Neural crest cell (in vitro differentiated cells): ENCODE results near the gene SF1. TPM values are rescaled to one million over a fixed set of nuclear protein-coding genes. Genes with fewer than 3 reads are reported as not detected.

Experiments
- DNase-seq: peaks from one replicate; pipeline ENCODE4 v3.0.0; 2021; ENCODE audit warnings: low read depth, mixed read lengths, low spot score
- H3K27ac Mint-ChIP-seq: one replicate; pipeline ENCODE4 v1.8.0; 2021; ENCODE audit warnings: mild to moderate bottlenecking, mixed read lengths; ENCODE audit not compliant: unreplicated experiment
- H3K27me3 Mint-ChIP-seq: 2 replicates; pipeline ENCODE4 v1.8.0; 2021; ENCODE audit warnings: low read depth, mild to moderate bottlenecking, mixed read lengths
- H3K36me3 Mint-ChIP-seq: 2 replicates; pipeline ENCODE4 v1.8.0; 2021; ENCODE audit warnings: low read depth, mild to moderate bottlenecking, mixed read lengths
- H3K4me1 Mint-ChIP-seq: 2 replicates; pipeline ENCODE4 v1.8.0; 2021; ENCODE audit warnings: mixed read lengths
- H3K4me3 Mint-ChIP-seq: one replicate; pipeline ENCODE4 v1.8.0; 2021; ENCODE audit warnings: mild to moderate bottlenecking, mixed read lengths
- H3K9me3 Mint-ChIP-seq: 2 replicates; pipeline ENCODE4 v1.8.0; 2021; ENCODE audit warnings: mixed read lengths
- total RNA-seq: library from RNA; stranded (reverse); gene quantifications from 2 replicates; pipeline ENCODE4 v1.2.1, GENCODE V29; 2021
- TF ChIP-seq, protein P1 (sequence below): fragments of 200-600 bp; sonication (generic); conservative IDR thresholded peaks from 2 replicates; pipeline ENCODE4 v1.5.0; 2021; ENCODE audit warnings: antibody characterized with exemption, mild to moderate bottlenecking

Gene SF1
- total RNA-seq, 1 donor from 2014 or later: 592 TPM

- H3K4me3 Mint-ChIP-seq: peak overlapping the region; percentile 98
- H3K4me1 Mint-ChIP-seq: peaks cover 52% of the 10 kb centered on the region
- H3K36me3 Mint-ChIP-seq: peaks cover 37% of the 10 kb centered on the region
- no peaks in the 10 kb centered on the region for H3K9me3 Mint-ChIP-seq
- peak; percentile 69 for DNase-seq
- peaks cover 5% of the 10 kb centered on the region for H3K27me3 Mint-ChIP-seq
- TF ChIP-seq, protein P1, sequence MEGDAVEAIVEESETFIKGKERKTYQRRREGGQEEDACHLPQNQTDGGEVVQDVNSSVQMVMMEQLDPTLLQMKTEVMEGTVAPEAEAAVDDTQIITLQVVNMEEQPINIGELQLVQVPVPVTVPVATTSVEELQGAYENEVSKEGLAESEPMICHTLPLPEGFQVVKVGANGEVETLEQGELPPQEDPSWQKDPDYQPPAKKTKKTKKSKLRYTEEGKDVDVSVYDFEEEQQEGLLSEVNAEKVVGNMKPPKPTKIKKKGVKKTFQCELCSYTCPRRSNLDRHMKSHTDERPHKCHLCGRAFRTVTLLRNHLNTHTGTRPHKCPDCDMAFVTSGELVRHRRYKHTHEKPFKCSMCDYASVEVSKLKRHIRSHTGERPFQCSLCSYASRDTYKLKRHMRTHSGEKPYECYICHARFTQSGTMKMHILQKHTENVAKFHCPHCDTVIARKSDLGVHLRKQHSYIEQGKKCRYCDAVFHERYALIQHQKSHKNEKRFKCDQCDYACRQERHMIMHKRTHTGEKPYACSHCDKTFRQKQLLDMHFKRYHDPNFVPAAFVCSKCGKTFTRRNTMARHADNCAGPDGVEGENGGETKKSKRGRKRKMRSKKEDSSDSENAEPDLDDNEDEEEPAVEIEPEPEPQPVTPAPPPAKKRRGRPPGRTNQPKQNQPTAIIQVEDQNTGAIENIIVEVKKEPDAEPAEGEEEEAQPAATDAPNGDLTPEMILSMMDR: no peak
- peak overlapping the region; percentile 79 for H3K27ac Mint-ChIP-seq
Observed at GRCh38 chr11:64777449-64778222, 706 bp downstream of the SF1 start.

DNA sequence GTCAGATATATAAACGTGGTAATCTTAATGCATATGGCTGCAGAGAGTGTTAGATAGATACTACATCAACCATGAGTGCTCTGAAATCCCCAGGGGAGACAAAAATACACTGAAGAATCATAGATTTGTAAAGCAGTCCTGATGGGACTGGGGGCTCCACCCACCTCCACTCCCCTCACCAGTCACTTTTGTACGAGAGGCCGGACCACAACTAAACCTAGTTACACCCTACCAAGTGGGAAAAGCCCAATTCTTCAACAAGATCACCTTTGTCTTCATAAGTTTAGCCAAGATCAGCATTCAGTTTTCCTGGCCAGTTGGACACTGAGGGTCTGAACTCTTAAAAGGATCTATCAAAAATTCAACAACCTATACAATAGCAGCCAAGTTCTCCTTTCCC, 1.5 kb downstream of the SF1 start:
- H3K4me3 Mint-ChIP-seq: peak overlapping the region; percentile 98
- H3K36me3 Mint-ChIP-seq: peaks cover 38% of the 10 kb centered on the region
- H3K9me3 Mint-ChIP-seq: no peaks in the 10 kb centered on the region
- peaks cover 5% of the 10 kb centered on the region for H3K27me3 Mint-ChIP-seq
- DNase-seq: no peak
- H3K4me1 Mint-ChIP-seq: peaks cover 58% of the 10 kb centered on the region
- TF ChIP-seq, protein P1: no peak
- peak overlapping the region; percentile 79 for H3K27ac Mint-ChIP-seq

DNA sequence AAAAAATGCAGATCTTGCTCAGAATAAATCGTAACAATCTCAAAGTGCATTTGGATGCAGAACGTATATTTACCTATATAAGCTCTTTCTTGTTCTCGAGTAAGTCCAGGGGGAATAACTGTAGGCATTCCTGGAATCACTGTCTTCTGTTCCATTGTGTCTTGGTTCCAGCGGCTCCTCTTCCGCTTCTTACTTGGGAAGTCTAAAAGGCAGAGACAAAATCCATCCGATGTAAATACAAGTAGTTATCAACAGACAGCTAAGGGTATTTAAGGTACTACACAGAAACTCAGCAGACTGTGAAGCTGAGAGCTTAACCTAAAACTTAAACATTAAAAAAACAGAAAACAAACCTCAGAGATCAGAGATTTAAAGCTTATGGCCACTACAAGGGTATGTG, 1.9 kb downstream of the SF1 start:
- peaks cover 41% of the 10 kb centered on the region for H3K36me3 Mint-ChIP-seq

DNA sequence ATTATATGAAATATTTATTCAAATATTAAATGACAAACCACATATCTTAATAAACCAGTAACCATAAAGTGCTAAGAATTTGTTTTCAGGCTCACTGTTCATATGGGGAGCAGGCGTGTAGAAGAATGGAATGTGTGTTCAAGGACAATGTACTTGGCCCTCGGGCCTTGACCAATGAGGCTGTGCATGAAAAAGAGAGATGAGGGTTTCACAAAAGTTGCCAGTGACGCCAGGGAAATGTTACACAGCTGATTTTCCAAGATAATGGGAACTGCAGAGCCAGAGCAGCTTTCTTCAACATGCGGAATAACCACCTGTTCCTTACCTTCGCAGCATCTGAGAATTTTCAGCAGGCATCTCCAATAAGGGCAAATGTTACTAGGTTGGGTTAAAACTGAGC, 4.2 kb downstream of the SF1 start:
- H3K4me1 Mint-ChIP-seq: peaks cover 63% of the 10 kb centered on the region
- no peak overlapping the region for H3K27ac Mint-ChIP-seq
- H3K36me3 Mint-ChIP-seq: peaks cover 57% of the 10 kb centered on the region
- peak overlapping the region; percentile 98 for H3K4me3 Mint-ChIP-seq
- H3K27me3 Mint-ChIP-seq: peaks cover 5% of the 10 kb centered on the region
- H3K9me3 Mint-ChIP-seq: no peaks in the 10 kb centered on the region
- no peak for DNase-seq
- TF ChIP-seq, protein P1: no peak

More for the DNA sequence above, 1.9 kb downstream of the SF1 start:
- DNase-seq: no peak
- peaks cover 62% of the 10 kb centered on the region for H3K4me1 Mint-ChIP-seq
- TF ChIP-seq, protein P1: no peak
- H3K27me3 Mint-ChIP-seq: peaks cover 5% of the 10 kb centered on the region
- peak overlapping the region; percentile 98 for H3K4me3 Mint-ChIP-seq
- H3K9me3 Mint-ChIP-seq: no peaks in the 10 kb centered on the region
- H3K27ac Mint-ChIP-seq: no peak overlapping the region

GRCh38 chr11:64772303-64773018, 5.9 kb downstream of the SF1 start:
- H3K4me3 Mint-ChIP-seq: peak overlapping the region; percentile 37
- H3K9me3 Mint-ChIP-seq: no peaks in the 10 kb centered on the region
- no peak overlapping the region for H3K27ac Mint-ChIP-seq
- TF ChIP-seq, protein P1: no peak
- no peak for DNase-seq
- H3K27me3 Mint-ChIP-seq: peaks cover 2% of the 10 kb centered on the region
- peaks cover 71% of the 10 kb centered on the region for H3K36me3 Mint-ChIP-seq
- H3K4me1 Mint-ChIP-seq: peaks cover 63% of the 10 kb centered on the region
